ENCODE data around the gene KRTAP10-12. TPM values are rescaled to one million over a fixed set of nuclear protein-coding genes. Genes with fewer than 3 reads are reported as not detected.

The KRTAP10-12 gene
- total and polyA plus RNA-seq, 2 donors from 2014 or later: not detected

GRCh38 chr21:44653656-44654575, 43.1 kb upstream of the KRTAP10-12 start:
- no peaks in the 10 kb centered on the region for H3K36me3 ChIP-seq (ENCODE audit: control insufficient read depth in 2 of 3, insufficient read depth in 3 of 3, low read length in 3 of 3)
- H3K9me3 ChIP-seq (ENCODE audit: control insufficient read depth in 2 of 3, insufficient read depth in 1 of 3, low read length in 3 of 3): peaks cover 0 to 11% (median 4%) of the 10 kb centered on the region in 3 donors
- TF ChIP-seq CTCF (IDR thresholded peaks at IDR 0.05; ENCODE audit: borderline replicate concordance, extremely low read depth, insufficient read depth): no peak
- H3K9ac ChIP-seq (ENCODE audit: low read length in 3 of 3): no peak overlapping the region
- H3K27me3 ChIP-seq (ENCODE audit: control insufficient read depth, insufficient read depth, low read length): no peaks in the 10 kb centered on the region
- peak in 1 of 5 donors; percentile 76 for DNase-seq
- H3K4me3 ChIP-seq (ENCODE audit: low read length in 3 of 3): no peak overlapping the region
- FAIRE-seq: no peak
- H3K4me1 ChIP-seq (ENCODE audit: control insufficient read depth in 2 of 3, insufficient read depth in 2 of 3, low read depth in 1 of 3, low read length in 3 of 3): no peaks in the 10 kb centered on the region
- intact Hi-C loops (cut with DNase I): no loop called here
- H3K27ac ChIP-seq (ENCODE audit: low read depth in 2 of 2, low read length in 2 of 2): no peak overlapping the region

- no peaks in the 10 kb centered on the region for H3K27me3 ChIP-seq (ENCODE audit: control insufficient read depth, insufficient read depth, low read length)
- H3K4me1 ChIP-seq (ENCODE audit: control insufficient read depth in 2 of 3, insufficient read depth in 2 of 3, low read depth in 1 of 3, low read length in 3 of 3): no peaks in the 10 kb centered on the region
- no peak within 1 kb of the TSS for H3K27ac ChIP-seq (ENCODE audit: low read depth in 2 of 2, low read length in 2 of 2)
- no peak within 1 kb of the TSS for H3K4me3 ChIP-seq (ENCODE audit: low read length in 3 of 3)
- no peak for TF ChIP-seq CTCF (IDR thresholded peaks at IDR 0.05; ENCODE audit: borderline replicate concordance, extremely low read depth, insufficient read depth)
- DNase-seq: no peak
- FAIRE-seq: no peak
- H3K36me3 ChIP-seq (ENCODE audit: control insufficient read depth in 2 of 3, insufficient read depth in 3 of 3, low read length in 3 of 3): no peaks in the 10 kb centered on the region
- intact Hi-C loops (cut with DNase I): no loop called here
- H3K9ac ChIP-seq (ENCODE audit: low read length in 3 of 3): no peak within 1 kb of the TSS
- peaks cover 0 to 11% (median 4%) of the 10 kb centered on the region in 3 donors for H3K9me3 ChIP-seq (ENCODE audit: control insufficient read depth in 2 of 3, insufficient read depth in 1 of 3, low read length in 3 of 3)
Observed at GRCh38 chr21:44654576-44655175, 42.3 kb upstream of the KRTAP10-12 start, which contains the start of gene KRTAP12-4. Gene KRTAP12-4, minus strand, starts transcription at chr21:44654659. Its CDS starts 45 bp downstream, at chr21:44654614.

GRCh38 chr21:44656868-44657267, 40.1 kb upstream of the KRTAP10-12 start:
- Histone ChIP-seq H3K9ac (ENCODE audit: low read length in 3 of 3) (no peak overlapping the region), H3K27ac (ENCODE audit: low read depth in 2 of 2, low read length in 2 of 2) (no peak overlapping the region), H3K36me3 (ENCODE audit: control insufficient read depth in 2 of 3, insufficient read depth in 3 of 3, low read length in 3 of 3) (no peaks in the 10 kb centered on the region), H3K27me3 (ENCODE audit: control insufficient read depth, insufficient read depth, low read length) (no peaks in the 10 kb centered on the region), H3K4me1 (ENCODE audit: control insufficient read depth in 2 of 3, insufficient read depth in 2 of 3, low read depth in 1 of 3, low read length in 3 of 3) (no peaks in the 10 kb centered on the region), H3K9me3 (ENCODE audit: control insufficient read depth in 2 of 3, insufficient read depth in 1 of 3, low read length in 3 of 3) (peaks cover 0 to 11% (median 4%) of the 10 kb centered on the region in 3 donors), H3K4me3 (ENCODE audit: low read length in 3 of 3) (no peak overlapping the region)
- DNase-seq (no peak), FAIRE-seq (no peak)
- intact Hi-C loops (cut with DNase I): no loop called here
- no peak for TF ChIP-seq CTCF (IDR thresholded peaks at IDR 0.05; ENCODE audit: borderline replicate concordance, extremely low read depth, insufficient read depth)

All from kidney (tissue), 14 donors.